H9 (cell line): ENCODE measurements around the gene GLUL. TPM values are rescaled to one million over a fixed set of nuclear protein-coding genes. Genes with fewer than 3 reads are reported as not detected.

Experiments used
- DNase-seq: peaks from one replicate; pipeline ENCODE4 v3.0.0-alpha.2; 2017
- H2AFZ ChIP-seq: one replicate; pipeline ENCODE4 v1.6.1; 2013; ENCODE audit warnings: mild to moderate bottlenecking, low read length, control low read depth, moderate library complexity
- H2AK5ac ChIP-seq: 2 replicates; pipeline ENCODE4 v1.6.1; 2013; ENCODE audit warnings: low read length, control low read depth, mixed read lengths; ENCODE audit not compliant: insufficient read length
- H2BK120ac ChIP-seq: one replicate; pipeline ENCODE4 v1.6.1; 2013; ENCODE audit warnings: low read depth, mild to moderate bottlenecking, low read length, control low read depth, inconsistent platforms; ENCODE audit not compliant: poor library complexity, severe bottlenecking
- H2BK12ac ChIP-seq: 2 replicates; pipeline ENCODE4 v1.6.1; 2013; ENCODE audit warnings: low read length, control low read depth, mixed read lengths, low read depth; ENCODE audit not compliant: insufficient read length
- H2BK15ac ChIP-seq: 2 replicates; pipeline ENCODE4 v1.6.1; 2013; ENCODE audit warnings: low read depth, low read length, control low read depth
- H2BK20ac ChIP-seq: one replicate; pipeline ENCODE4 v1.6.1; 2013; ENCODE audit warnings: low read depth, mild to moderate bottlenecking, low read length, control low read depth, inconsistent platforms; ENCODE audit not compliant: poor library complexity, severe bottlenecking
- H2BK5ac ChIP-seq: 2 replicates; pipeline ENCODE4 v1.6.1; 2013; ENCODE audit warnings: low read length, control low read depth, mixed read lengths; ENCODE audit not compliant: insufficient read length
- H3K14ac ChIP-seq: 2 replicates; pipeline ENCODE4 v1.6.1; 2013; ENCODE audit warnings: low read length, control low read depth; ENCODE audit not compliant: insufficient read depth
- H3K18ac ChIP-seq: 2 replicates; pipeline ENCODE4 v1.6.1; 2013; ENCODE audit warnings: low read depth, mild to moderate bottlenecking, mixed read lengths, low read length, control low read depth; ENCODE audit not compliant: insufficient read length
- H3K23ac ChIP-seq: 2 replicates; pipeline ENCODE4 v1.6.1; 2013; ENCODE audit warnings: low read length, control low read depth, mixed read lengths, low read depth; ENCODE audit not compliant: insufficient read length
- H3K23me2 ChIP-seq: 2 replicates; pipeline ENCODE4 v1.6.1; 2013; ENCODE audit warnings: low read depth, mild to moderate bottlenecking, mixed read lengths, low read length, control low read depth; ENCODE audit not compliant: insufficient read length, poor library complexity, severe bottlenecking
- H3K27ac ChIP-seq: 2 replicates; pipeline ENCODE4 v1.5.1; 2013; ENCODE audit warnings: low read length, control low read depth, mixed read lengths, low read depth; ENCODE audit not compliant: insufficient read length
- H3K27me3 ChIP-seq: 2 replicates; pipeline ENCODE4 v1.6.1; 2013; ENCODE audit warnings: low read length, control low read depth, inconsistent platforms; ENCODE audit not compliant: insufficient read depth
- H3K4ac ChIP-seq: 2 replicates; pipeline ENCODE4 v1.6.1; 2013; ENCODE audit warnings: low read depth, mild to moderate bottlenecking, control low read depth, inconsistent platforms, low read length, moderate library complexity
- H3K4me1 ChIP-seq: 2 replicates; pipeline ENCODE4 v1.6.1; 2013; ENCODE audit warnings: low read length, control low read depth, inconsistent platforms; ENCODE audit not compliant: insufficient read depth
- H3K4me2 ChIP-seq: 2 replicates; pipeline ENCODE4 v1.6.1; 2013; ENCODE audit warnings: low read length, control low read depth, mixed read lengths; ENCODE audit not compliant: insufficient read length, insufficient read depth
- H3K56ac ChIP-seq: 2 replicates; pipeline ENCODE4 v1.6.1; 2013; ENCODE audit warnings: low read depth, mild to moderate bottlenecking, mixed read lengths, low read length, control low read depth; ENCODE audit not compliant: insufficient read length
- H3K79me1 ChIP-seq: 2 replicates; pipeline ENCODE4 v1.6.1; 2013; ENCODE audit warnings: low read depth, mild to moderate bottlenecking, moderate library complexity, low read length, control low read depth, inconsistent platforms; ENCODE audit not compliant: insufficient read depth, poor library complexity, severe bottlenecking
- H3K79me2 ChIP-seq: 2 replicates; pipeline ENCODE4 v1.6.1; 2013; ENCODE audit warnings: low read length, control low read depth, inconsistent platforms; ENCODE audit not compliant: insufficient read depth
- H3K9ac ChIP-seq: 2 replicates; pipeline ENCODE4 v1.6.1; 2013; ENCODE audit warnings: low read length, control low read depth, mixed read lengths; ENCODE audit not compliant: insufficient read length; ENCODE audit errors: extremely low read depth
- H3K9me3 ChIP-seq: one replicate; pipeline ENCODE4 v1.6.1; 2013; ENCODE audit warnings: low read depth, low read length, inconsistent platforms; ENCODE audit not compliant: control insufficient read depth
- H3T11ph ChIP-seq: one replicate; pipeline ENCODE4 v1.6.1; 2013; ENCODE audit warnings: mild to moderate bottlenecking, low read length, control low read depth, inconsistent platforms
- H4K20me1 ChIP-seq: one replicate; pipeline ENCODE4 v1.6.1; 2013; ENCODE audit not compliant: control insufficient read depth, insufficient read length, insufficient read depth
- H4K5ac ChIP-seq: 2 replicates; pipeline ENCODE4 v1.6.1; 2013; ENCODE audit warnings: low read depth, mild to moderate bottlenecking, mixed read lengths, low read length, control low read depth; ENCODE audit not compliant: insufficient read length
- H4K8ac ChIP-seq: replicated peaks from 2 replicates; pipeline ENCODE4 v1.6.1; 2013; ENCODE audit warnings: low read length, control low read depth, mixed read lengths, low read depth; ENCODE audit not compliant: insufficient read length
- H4K91ac ChIP-seq: 2 replicates; pipeline ENCODE4 v1.6.1; 2013; ENCODE audit warnings: low read depth, mild to moderate bottlenecking, moderate library complexity, mixed read lengths, low read length, control low read depth; ENCODE audit not compliant: insufficient read length
- H3K27ac Mint-ChIP-seq, 3 experiments: 2 replicates in 2 of 3; 3 replicates in 1 of 3; pipeline ENCODE4 v1.8.0; 2020 to 2021; ENCODE audit warnings: mixed read lengths in 3 of 3, mild to moderate bottlenecking in 1 of 3, moderate library complexity in 1 of 3
- H3K27me3 Mint-ChIP-seq: 2 replicates; pipeline ENCODE4 v1.8.0; 2021; ENCODE audit warnings: low read depth, mild to moderate bottlenecking, moderate library complexity, mixed read lengths
- H3K36me3 Mint-ChIP-seq, 3 experiments: 2 replicates in 2 of 3; 3 replicates in 1 of 3; pipeline ENCODE4 v1.8.0; 2020 to 2021; ENCODE audit warnings: low read depth in 3 of 3, mixed read lengths in 3 of 3; ENCODE audit not compliant: insufficient read depth in 1 of 3
- H3K4me1 Mint-ChIP-seq, 2 experiments: 2 replicates each; pipeline ENCODE4 v1.8.0; 2020; ENCODE audit warnings: mixed read lengths in 2 of 2
- H3K4me3 Mint-ChIP-seq, 2 experiments: 2 replicates in 1 of 2; 3 replicates in 1 of 2; pipeline ENCODE4 v1.8.0; 2020 to 2021; ENCODE audit warnings: mild to moderate bottlenecking in 2 of 2, mixed read lengths in 2 of 2, moderate library complexity in 1 of 2
- H3K9me3 Mint-ChIP-seq, 2 experiments: 2 replicates in 1 of 2; 3 replicates in 1 of 2; pipeline ENCODE4 v1.8.0; 2020; ENCODE audit warnings: mild to moderate bottlenecking in 2 of 2, mixed read lengths in 2 of 2, moderate library complexity in 1 of 2
- CTCF ChIP-seq: fragments of 200-600 bp; sonication (generic); conservative IDR thresholded peaks from 3 replicates; pipeline ENCODE4 v1.8.0; 2021; ENCODE audit warnings: antibody characterized with exemption, mild to moderate bottlenecking
- WGBS: extraction: QIAGEN DNeasy Blood & Tissue Kit; methylation state at CpG from one replicate; pipeline ENCODE4 v1.1.7; 2013; ENCODE audit warnings: missing lambda C conversion rate, low lambda C conversion rate, mixed read lengths; ENCODE audit not compliant: insufficient read length; ENCODE audit errors: extremely low coverage; 5-methylcytosine and 5-hydroxymethylcytosine counted together
- total RNA-seq: library from RNA; stranded (reverse); gene quantifications from 2 replicates; pipeline ENCODE4 v1.2.1, GENCODE V29; 2021

The GLUL gene
- total RNA-seq, 1 experiment from 2014 or later: 332 TPM

GRCh38 chr1:182383037-182383661 is 8.4 kb downstream of the GLUL start:
- no peak for TF ChIP-seq CTCF
- no peak overlapping the region for H3K4me2 ChIP-seq
- no peak overlapping the region for H2AFZ ChIP-seq
- no peak overlapping the region for H2AK5ac ChIP-seq
- H3K9ac ChIP-seq: no peak overlapping the region
- H4K5ac ChIP-seq: no peak overlapping the region
- no peak overlapping the region for H4K91ac ChIP-seq
- H3K79me2 ChIP-seq: no peaks in the 10 kb centered on the region; the same call in 1 of the 2 replicates
- Mint-ChIP-seq H3K36me3 (peaks cover 49 to 74% (median 69%) of the 10 kb centered on the region in 3 experiments), H3K27me3 (no peaks in the 10 kb centered on the region), H3K4me3 (no peak overlapping the region), H3K9me3 (no peaks in the 10 kb centered on the region), H3K27ac (no peak overlapping the region), H3K4me1 (peaks cover 0 to 8% of the 10 kb centered on the region in 2 experiments; a peak in 1 of 4 replicates)
- no peak overlapping the region for H4K8ac ChIP-seq
- H3T11ph ChIP-seq: no peak overlapping the region
- H3K9me3 ChIP-seq: no peaks in the 10 kb centered on the region
- H3K23me2 ChIP-seq: no peaks in the 10 kb centered on the region
- no peak overlapping the region for H3K23ac ChIP-seq
- no CpG with 5 or more reads among the region's 4 CpGs for WGBS
- H2BK120ac ChIP-seq: no peak overlapping the region
- no peak overlapping the region for H2BK5ac ChIP-seq
- H3K56ac ChIP-seq: no peak overlapping the region
- H3K27ac ChIP-seq: no peak overlapping the region
- no peak overlapping the region for H2BK12ac ChIP-seq
- H3K14ac ChIP-seq: no peak overlapping the region
- H3K4ac ChIP-seq: no peak overlapping the region
- no peak overlapping the region for H2BK20ac ChIP-seq
- no peaks in the 10 kb centered on the region for H3K4me1 ChIP-seq
- no peak overlapping the region for H2BK15ac ChIP-seq
- H3K79me1 ChIP-seq: peaks cover 2% of the 10 kb centered on the region
- DNase-seq: no peak
- H4K20me1 ChIP-seq: no peaks in the 10 kb centered on the region
- no peaks in the 10 kb centered on the region for H3K27me3 ChIP-seq
- no peak overlapping the region for H3K18ac ChIP-seq
